MCF 10A (cell line): Measurements from ENCODE around the gene CAPN9. TPM values are rescaled to one million over a fixed set of nuclear protein-coding genes. Genes with fewer than 3 reads are reported as not detected.

Source experiments
- BruUV-seq: library from RNA; stranded (reverse); fragments of 400-500 nt; replicated peaks from 2 replicates; lab custom pipeline; 2021; lab: Mats Ljungman, UMichigan
- CTCF ChIA-PET: fragments of 300-600 bp; sonication (Branson Sonifier 250); formaldehyde crosslinking; extraction: SDS; loops from one replicate; lab custom pipeline; 2021; ENCODE audit warnings: antibody characterized with exemption, inconsistent platforms; lab: Yijun Ruan, JAX
- POLR2A ChIA-PET: fragments of 300-600, 350-650 bp; sonication (Branson Sonifier 250); formaldehyde crosslinking; extraction: SDS; loops from one replicate; lab custom pipeline; 2020; ENCODE audit warnings: antibody characterized with exemption, inconsistent platforms; lab: Yijun Ruan, JAX
- DNase-seq: peaks from one replicate; pipeline ENCODE4 v3.0.0-alpha.2; 2018; ENCODE audit not compliant: unreplicated experiment
- H3K27ac Mint-ChIP-seq: one replicate; pipeline ENCODE4 v1.8.0; 2022; ENCODE audit warnings: mild to moderate bottlenecking, low read depth, mixed read lengths; ENCODE audit not compliant: unreplicated experiment
- H3K27me3 Mint-ChIP-seq: one replicate; pipeline ENCODE4 v1.8.0; 2022; ENCODE audit warnings: mixed read lengths; ENCODE audit not compliant: insufficient read depth, unreplicated experiment
- H3K36me3 Mint-ChIP-seq: one replicate; pipeline ENCODE4 v1.8.0; 2022; ENCODE audit warnings: mild to moderate bottlenecking, moderate library complexity, mixed read lengths; ENCODE audit not compliant: insufficient read depth, unreplicated experiment
- H3K4me1 Mint-ChIP-seq: one replicate; pipeline ENCODE4 v1.8.0; 2022; ENCODE audit warnings: mixed read lengths; ENCODE audit not compliant: insufficient read depth, unreplicated experiment
- H3K4me3 Mint-ChIP-seq: one replicate; pipeline ENCODE4 v1.8.0; 2022; ENCODE audit warnings: mild to moderate bottlenecking, moderate library complexity, mixed read lengths; ENCODE audit not compliant: unreplicated experiment
- H3K9me3 Mint-ChIP-seq: one replicate; pipeline ENCODE4 v1.8.0; 2022; ENCODE audit warnings: mixed read lengths; ENCODE audit not compliant: unreplicated experiment
- CTCF ChIP-seq: fragments of 200-600 bp; IDR thresholded peaks from one replicate; pipeline ENCODE4 v1.8.0; 2022; ENCODE audit warnings: antibody characterized with exemption, mild to moderate bottlenecking; ENCODE audit not compliant: unreplicated experiment
- intact Hi-C: fragments of 100-400 bp; cut with micrococcal nuclease; formaldehyde crosslinking; loops from 2 replicates; pipeline ENCODE4 v1.14.1; 2022
- total RNA-seq: library from RNA; stranded (reverse); gene quantifications from 2 replicates; pipeline ENCODE4 v1.2.3, GENCODE V29; 2022

CAPN9 gene
- total RNA-seq, 1 experiment from 2014 or later: not detected

GRCh38 chr1:230708631-230709580, 38.3 kb upstream of the CAPN9 start:
- H3K4me3 Mint-ChIP-seq: no peak overlapping the region
- no peak for TF ChIP-seq CTCF
- no peaks in the 10 kb centered on the region for H3K9me3 Mint-ChIP-seq
- no peaks in the 10 kb centered on the region for H3K36me3 Mint-ChIP-seq
- CTCF ChIA-PET: interaction anchor here (0.5 to 0.9 kb wide), 4 partner anchors 12 to 1439 kb away, joined by 3 to 4 read pairs (median 3); no protein-coding TSS in a partner anchor
- intact Hi-C loops: loop anchor here (1.0 kb wide), 1 partner anchor 26 kb away; no protein-coding TSS in a partner anchor
- peaks cover 14% of the 10 kb centered on the region for H3K4me1 Mint-ChIP-seq
- POLR2A ChIA-PET: interaction anchor here (0.6 kb wide), 1 partner anchor 629 kb away, joined by 3 read pairs; the partner anchor contains the start of gene SPRTN
- no peaks in the 10 kb centered on the region for H3K27me3 Mint-ChIP-seq
- DNase-seq: peak; percentile 95
- no TSS peak for BruUV-seq
- no peak overlapping the region for H3K27ac Mint-ChIP-seq

- no peak overlapping the region for H3K27ac Mint-ChIP-seq
- intact Hi-C loops: no loop called here
- POLR2A ChIA-PET: no interaction called here
These were observed 37.3 kb upstream of the CAPN9 start for GRCh38 chr1:230709619-230710542.

DNA sequence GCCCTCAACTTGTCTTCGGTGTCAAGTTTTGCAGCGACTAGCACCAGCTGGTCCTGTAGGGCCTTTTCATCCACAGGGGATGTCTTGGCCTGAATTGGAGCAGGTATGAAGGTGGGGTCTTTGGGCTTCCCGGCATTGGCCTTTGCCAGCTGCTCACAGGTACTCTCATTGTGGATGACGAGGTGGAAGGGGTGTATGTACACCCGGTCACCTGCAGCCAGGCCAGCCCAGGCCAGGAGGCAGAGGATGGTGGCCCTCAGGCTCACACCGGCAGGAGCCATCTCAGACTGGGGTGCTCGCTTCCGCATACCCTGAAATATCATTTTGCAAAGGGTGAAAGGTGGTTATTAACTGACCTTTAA, 36.7 kb upstream of the CAPN9 start:
- Mint-ChIP-seq H3K36me3 (no peaks in the 10 kb centered on the region), H3K27ac (no peak overlapping the region), H3K4me1 (peaks cover 19% of the 10 kb centered on the region), H3K4me3 (no peak overlapping the region), H3K9me3 (no peaks in the 10 kb centered on the region), H3K27me3 (no peaks in the 10 kb centered on the region)
- CTCF ChIA-PET: interaction anchor here (1.0 kb wide), 1 partner anchor 87 kb away, joined by 4 read pairs; no protein-coding TSS in a partner anchor
- no peak for TF ChIP-seq CTCF
- DNase-seq: no peak
- intact Hi-C loops: no loop called here
- POLR2A ChIA-PET: no interaction called here
- BruUV-seq: no TSS peak

More at GRCh38 chr1:230709619-230710542, 37.3 kb upstream of the CAPN9 start:
- BruUV-seq: no TSS peak
- Mint-ChIP-seq H3K9me3 (no peaks in the 10 kb centered on the region), H3K27me3 (no peaks in the 10 kb centered on the region), H3K36me3 (no peaks in the 10 kb centered on the region), H3K4me1 (peaks cover 19% of the 10 kb centered on the region), H3K4me3 (no peak overlapping the region)
- no peak for DNase-seq
- CTCF ChIA-PET: interaction anchor here (1.0 kb wide), 1 partner anchor 88 kb away, joined by 4 read pairs; no protein-coding TSS in a partner anchor
- TF ChIP-seq CTCF: no peak
